SU-DHL-6 (cell line): Measurements from ENCODE around the gene NT5DC1.

ENCODE experiments used
- H2AFZ ChIP-seq: fragments of 200-600 bp; sonication (generic); 2 replicates; pipeline ENCODE4 v1.6.1; 2014; ENCODE audit warnings: low read depth, mild to moderate bottlenecking, moderate library complexity, mixed read lengths, antibody characterized with exemption, low read length; ENCODE audit not compliant: severe bottlenecking
- H3F3A ChIP-seq: fragments of 200-600 bp; shearing (Covaris generic); 2 replicates; pipeline ENCODE4 v1.6.0; 2016; ENCODE audit warnings: antibody characterized with exemption, mild to moderate bottlenecking; ENCODE audit not compliant: insufficient read depth
- H3K27ac ChIP-seq: fragments of 200-600 bp; sonication (generic); 2 replicates; pipeline ENCODE4 v1.5.1; 2016; ENCODE audit warnings: low read depth, mild to moderate bottlenecking, low read length, moderate library complexity, mixed read lengths
- H3K27me3 ChIP-seq: fragments of 200-600 bp; sonication (generic), shearing (Covaris generic); 2 replicates; pipeline ENCODE4 v1.6.0; 2014; ENCODE audit warnings: mild to moderate bottlenecking, low read length
- H3K36me3 ChIP-seq: fragments of 200-600 bp; sonication (generic); 2 replicates; pipeline ENCODE4 v1.6.1; 2014; ENCODE audit warnings: mild to moderate bottlenecking, low read length, mixed read lengths
- H3K4me2 ChIP-seq: fragments of 300-600, 200-600 bp; shearing (Covaris generic), sonication (generic); 2 replicates; pipeline ENCODE4 v1.6.0; 2014; ENCODE audit warnings: low read length, low read depth, mild to moderate bottlenecking; ENCODE audit not compliant: poor library complexity, severe bottlenecking
- H3K4me3 ChIP-seq: fragments of 200-600 bp; sonication (generic); 2 replicates; pipeline ENCODE4 v1.5.1; 2014; ENCODE audit warnings: antibody characterized with exemption, low read length, mild to moderate bottlenecking, mixed read lengths; ENCODE audit not compliant: insufficient read depth, poor library complexity, severe bottlenecking
- H3K79me2 ChIP-seq: fragments of 200-600 bp; sonication (generic); 2 replicates; pipeline ENCODE4 v1.6.1; 2014; ENCODE audit warnings: mild to moderate bottlenecking, low read length, moderate library complexity; ENCODE audit not compliant: insufficient read depth
- H3K9ac ChIP-seq: fragments of 200-600 bp; sonication (generic); 2 replicates; pipeline ENCODE4 v1.7.0; 2014; ENCODE audit warnings: mild to moderate bottlenecking, low read length
- H3K9me2 ChIP-seq: fragments of 200-600 bp; sonication (generic); replicated peaks from 2 replicates; pipeline ENCODE4 v1.6.1; 2014; ENCODE audit warnings: low read length; ENCODE audit not compliant: insufficient read depth
- H3K9me3 ChIP-seq: fragments of 200-600 bp; sonication (generic); 2 replicates; pipeline ENCODE4 v1.6.1; 2014; ENCODE audit warnings: low read length, mixed read lengths; ENCODE audit not compliant: insufficient read depth
- H4K20me1 ChIP-seq: fragments of 200-600 bp; sonication (generic); 2 replicates; pipeline ENCODE4 v1.6.1; 2014; ENCODE audit warnings: low read depth, mild to moderate bottlenecking, antibody characterized with exemption, low read length, moderate library complexity, mixed read lengths
- CTCF ChIP-seq: fragments of 200-600 bp; sonication (generic); IDR thresholded peaks from one replicate; pipeline ENCODE4 v1.5.1; 2017; ENCODE audit warnings: antibody characterized with exemption, mild to moderate bottlenecking, low read length, moderate library complexity; ENCODE audit not compliant: insufficient read depth, poor library complexity, severe bottlenecking
- EZH2phosphoT487 ChIP-seq: fragments of 200-600 bp; sonication (generic), shearing (Covaris generic); conservative IDR thresholded peaks from 2 replicates; pipeline ENCODE4 v1.6.1; 2018; ENCODE audit warnings: mild to moderate bottlenecking, antibody characterized with exemption, low read length, moderate library complexity, mixed read lengths

Gene NT5DC1

GRCh38 chr6:116206231-116206903 is 105.7 kb downstream of the NT5DC1 start:
- Histone ChIP-seq H3K4me3 (no peak overlapping the region), H3K36me3 (no peaks in the 10 kb centered on the region), H3K9me3 (no peaks in the 10 kb centered on the region), H2AFZ (no peak overlapping the region), H3K27ac (no peak overlapping the region), H3K9me2 (no peaks in the 10 kb centered on the region), H4K20me1 (no peaks in the 10 kb centered on the region; the same call in 1 of the 2 replicates), H3K79me2 (no peaks in the 10 kb centered on the region), H3K4me2 (no peak overlapping the region), H3K27me3 (no peaks in the 10 kb centered on the region), H3K9ac (no peak overlapping the region), H3F3A (no peaks in the 10 kb centered on the region)
- TF ChIP-seq CTCF (no peak), EZH2phosphoT487 (no peak)

GRCh38 chr6:116208056-116208785 is 107.6 kb downstream of the NT5DC1 start:
- H2AFZ ChIP-seq: no peak overlapping the region
- no peaks in the 10 kb centered on the region for H3K36me3 ChIP-seq
- no peaks in the 10 kb centered on the region for H3F3A ChIP-seq
- no peaks in the 10 kb centered on the region; the same call in 1 of the 2 replicates for H4K20me1 ChIP-seq
- no peaks in the 10 kb centered on the region for H3K9me2 ChIP-seq
- H3K4me3 ChIP-seq: no peak overlapping the region
- H3K9me3 ChIP-seq: no peaks in the 10 kb centered on the region
- H3K27ac ChIP-seq: no peak overlapping the region
- H3K79me2 ChIP-seq: no peaks in the 10 kb centered on the region
- H3K9ac ChIP-seq: no peak overlapping the region
- no peaks in the 10 kb centered on the region for H3K27me3 ChIP-seq
- H3K4me2 ChIP-seq: no peak overlapping the region
- no peak for TF ChIP-seq CTCF

- no peak overlapping the region for H3K9ac ChIP-seq
- no peaks in the 10 kb centered on the region for H3K36me3 ChIP-seq
- H4K20me1 ChIP-seq: no peaks in the 10 kb centered on the region; the same call in 1 of the 2 replicates
- no peaks in the 10 kb centered on the region for H3K27me3 ChIP-seq
- no peak overlapping the region for H3K27ac ChIP-seq
- H3K9me3 ChIP-seq: no peaks in the 10 kb centered on the region
- H3F3A ChIP-seq: no peaks in the 10 kb centered on the region
- no peaks in the 10 kb centered on the region for H3K9me2 ChIP-seq
- H3K79me2 ChIP-seq: no peaks in the 10 kb centered on the region
- H3K4me2 ChIP-seq: no peak overlapping the region
- no peak overlapping the region for H3K4me3 ChIP-seq
- TF ChIP-seq CTCF: no peak
- no peak for TF ChIP-seq EZH2phosphoT487
- H2AFZ ChIP-seq: no peak overlapping the region
Observed at GRCh38 chr6:116210316-116210715, 109.7 kb downstream of the NT5DC1 start.
